ENCODE data around the gene ZFP82. TPM values are rescaled to one million over a fixed set of nuclear protein-coding genes. Genes with fewer than 3 reads are reported as not detected.

ZFP82 gene
- 4.8 and 5.1 TPM in 2 replicates for total RNA-seq

DNA sequence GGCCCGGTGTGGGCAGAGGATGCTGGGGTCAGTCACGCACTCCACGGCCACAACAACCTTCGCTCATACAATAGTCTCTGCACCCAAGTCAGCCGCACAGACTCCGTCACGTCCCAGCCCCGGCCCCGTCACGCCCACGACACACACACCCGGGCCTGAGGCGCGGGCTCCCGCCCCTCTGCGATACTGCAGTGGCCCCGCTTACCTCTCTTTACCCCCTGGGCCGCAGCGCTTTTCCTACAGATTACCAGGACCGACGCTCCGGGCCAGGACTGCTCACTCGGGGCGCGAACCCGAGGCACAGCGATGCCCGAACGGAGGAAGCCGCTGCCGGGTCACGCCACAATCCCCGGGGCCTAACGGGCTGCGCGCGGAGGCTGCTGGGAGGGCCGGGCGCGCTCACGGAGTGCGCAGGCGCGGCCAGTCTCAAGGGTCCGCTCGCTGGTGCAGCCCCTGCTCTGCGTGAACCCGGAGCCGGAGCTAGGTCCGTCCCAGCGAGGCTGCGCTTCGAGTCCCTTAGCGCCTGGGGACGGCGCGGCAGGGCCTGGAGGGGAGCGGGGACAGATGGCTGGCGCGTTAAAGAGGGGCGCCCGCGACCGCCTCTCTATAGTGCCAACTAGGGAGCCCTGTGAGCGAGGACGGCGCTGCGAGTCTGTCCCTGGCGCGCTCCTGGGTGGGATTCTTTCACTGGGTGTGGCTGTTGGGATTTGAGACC is at the start of gene ZFP82:
Gene ZFP82 (minus strand): TSS at position 358 of the 715 bp plus-strand sequence. CDS start 8,855 bp downstream, outside the sequence.
- intact Hi-C loops (cut with micrococcal nuclease): loop anchor here (1.0 to 5.0 kb wide), 10 partner anchors 39 to 1176 kb away; partner anchors contain the start of genes ZFP14, ZNF260, ZNF345 and ZNF420

DNA sequence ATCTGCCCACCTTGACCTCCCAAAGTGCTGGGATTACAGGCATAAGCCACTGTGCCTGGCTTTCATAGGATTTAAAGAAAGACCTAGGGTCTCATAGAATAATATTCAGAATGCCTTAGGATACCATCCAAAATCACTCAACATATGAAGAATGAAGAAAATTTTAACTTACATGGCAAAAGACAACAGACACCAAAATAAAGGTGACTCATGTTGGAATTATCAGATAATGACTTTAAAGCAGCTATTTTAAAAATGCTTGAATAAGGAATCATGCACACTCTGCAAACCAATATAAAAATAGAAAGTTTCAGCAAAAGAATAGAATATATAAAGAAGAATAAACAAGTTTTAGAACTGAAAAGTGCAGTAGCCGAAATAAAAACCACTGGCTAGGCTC is 41.6 kb upstream of the ZFP82 start:
- intact Hi-C loops (cut with micrococcal nuclease): no loop called here

DNA sequence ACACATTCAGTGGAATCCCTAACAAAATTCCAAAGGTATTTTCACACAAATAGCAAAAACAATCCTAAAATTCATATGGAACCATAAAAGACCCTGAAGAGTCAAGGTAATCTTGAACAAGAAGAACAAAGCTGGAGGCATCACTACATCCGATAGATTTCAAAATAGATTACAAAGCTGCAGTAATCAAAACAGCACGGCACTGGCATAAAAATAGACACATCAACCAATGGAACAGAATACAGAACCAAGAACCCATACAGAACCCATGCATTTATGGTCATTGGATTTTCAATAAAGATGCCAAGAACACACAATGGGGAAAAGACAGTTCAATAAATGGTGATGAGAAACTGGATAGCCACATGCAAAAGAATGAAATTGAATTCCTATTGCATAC is 38.4 kb upstream of the ZFP82 start:
- intact Hi-C loops (cut with micrococcal nuclease): no loop called here

DNA sequence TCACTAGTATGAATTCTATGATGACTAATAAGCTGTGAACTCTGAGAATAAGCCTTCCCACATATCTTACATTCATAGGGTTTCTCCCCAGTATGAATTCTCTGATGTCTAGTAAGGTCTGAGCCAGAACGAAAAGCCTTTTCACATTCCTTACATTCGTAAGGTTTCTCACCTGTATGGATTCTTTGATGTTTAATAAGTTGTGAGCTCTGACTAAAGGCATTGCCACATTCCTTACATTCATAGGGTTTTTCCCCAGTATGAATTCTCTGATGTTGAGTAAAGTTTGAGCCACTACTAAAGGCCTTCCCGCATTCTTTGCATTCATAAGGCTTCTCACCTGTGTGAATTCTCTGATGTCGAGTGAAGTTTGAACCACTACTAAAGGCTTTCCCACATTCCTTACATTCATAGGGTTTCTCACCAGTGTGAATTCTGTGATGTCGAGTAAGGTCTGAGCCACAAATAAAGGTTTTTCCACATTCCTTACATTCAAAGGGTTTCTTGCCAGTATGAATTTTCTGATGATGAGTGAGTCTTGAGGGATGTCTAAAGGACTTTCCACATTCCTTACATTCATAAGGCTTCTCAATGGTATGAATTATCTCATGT is 30.7 kb upstream of the ZFP82 start:
- intact Hi-C loops (cut with micrococcal nuclease): no loop called here

DNA sequence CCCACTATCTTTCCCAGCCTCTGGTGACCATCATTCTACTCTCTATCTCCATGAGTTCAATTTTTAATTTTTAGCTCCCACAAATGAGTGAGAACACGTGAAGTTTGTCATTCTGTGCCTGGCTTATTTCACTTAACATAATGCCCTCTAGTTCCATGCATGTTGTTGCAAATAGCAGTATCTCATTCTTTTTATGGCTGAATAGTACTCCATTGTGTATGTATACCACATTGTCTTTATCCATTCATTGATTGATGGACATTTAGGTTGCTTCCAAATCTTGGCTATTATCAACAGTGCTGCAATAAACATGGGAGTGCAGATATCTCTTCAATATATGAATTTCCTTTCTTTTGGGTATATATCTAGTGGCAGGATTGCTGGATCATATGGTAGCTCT is 22.9 kb upstream of the ZFP82 start:
- intact Hi-C loops (cut with micrococcal nuclease): no loop called here

DNA sequence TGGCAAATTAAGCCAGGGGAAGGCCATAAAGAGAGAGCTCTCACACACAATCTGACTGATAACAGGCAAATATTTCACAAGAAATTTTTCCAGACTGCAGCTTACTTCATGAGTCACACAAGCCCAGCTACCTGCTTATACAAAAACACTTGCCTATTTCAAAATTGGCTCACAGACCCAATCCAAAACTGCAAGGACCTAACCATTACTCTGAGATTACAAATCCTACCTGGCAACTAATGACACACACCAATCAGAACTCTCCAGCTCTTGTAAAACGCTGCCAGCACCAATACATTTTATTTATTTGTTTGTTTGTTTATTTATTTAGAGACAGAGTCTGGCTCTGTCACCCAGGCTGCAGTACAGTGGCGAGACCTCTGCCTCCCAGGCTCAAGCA is 18.1 kb upstream of the ZFP82 start:
- intact Hi-C loops (cut with micrococcal nuclease): no loop called here

DNA sequence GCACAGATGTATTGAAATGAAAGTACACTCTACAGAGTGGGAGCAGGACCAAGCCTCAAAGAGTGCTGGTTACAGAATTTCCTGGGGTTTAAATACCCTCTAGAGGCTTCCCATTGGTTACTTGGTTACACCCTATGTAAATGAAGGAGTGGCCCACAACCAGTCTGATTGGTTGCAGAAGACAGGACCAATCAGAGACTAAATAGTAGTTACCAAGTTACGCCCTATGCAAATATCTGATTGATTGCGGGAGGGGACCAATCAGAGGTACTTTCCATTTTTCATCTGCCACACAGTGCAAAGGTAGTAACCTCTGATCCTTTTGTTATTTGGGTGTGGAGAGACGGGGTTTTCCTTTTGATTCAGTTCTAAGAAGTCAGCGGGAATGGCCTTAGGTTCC is 5.5 kb upstream of the ZFP82 start:
- intact Hi-C loops (cut with micrococcal nuclease): no loop called here

DNA sequence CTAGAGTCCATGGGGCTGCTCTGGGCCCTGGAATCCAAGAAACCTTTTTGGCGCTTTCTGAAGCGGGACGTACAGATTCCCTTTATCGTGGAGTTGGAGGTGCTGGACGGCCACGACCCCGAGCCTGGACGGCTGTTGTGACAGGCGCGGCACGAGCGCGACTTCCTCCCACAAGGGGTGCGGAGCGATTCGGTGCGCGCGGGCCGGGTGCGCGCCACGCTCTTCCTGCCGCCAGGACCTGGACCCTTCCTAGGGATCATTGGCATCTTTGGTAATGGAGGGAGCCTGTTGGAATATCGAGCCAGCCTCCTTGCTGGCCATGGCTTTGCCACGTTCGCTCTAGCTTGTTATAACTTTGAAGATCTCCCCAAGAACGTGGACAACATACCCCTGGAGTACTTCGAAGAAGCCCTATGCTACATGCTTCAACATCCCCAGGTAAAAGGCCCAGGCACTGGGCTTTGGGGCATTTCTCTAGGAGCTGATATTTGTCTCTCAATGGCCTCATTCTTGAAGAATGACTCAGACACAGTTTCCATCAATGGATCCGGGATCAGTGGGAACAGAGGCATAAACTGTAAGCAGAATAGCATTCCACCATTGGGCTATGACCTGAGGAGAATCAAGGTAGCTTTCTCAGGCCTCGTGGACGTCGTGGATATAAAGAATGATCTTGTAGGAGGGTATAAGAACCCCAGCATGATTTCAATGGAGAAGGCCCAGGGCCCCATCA is 3.5 kb upstream of the ZFP82 start:
- intact Hi-C loops (cut with micrococcal nuclease): no loop called here

DNA sequence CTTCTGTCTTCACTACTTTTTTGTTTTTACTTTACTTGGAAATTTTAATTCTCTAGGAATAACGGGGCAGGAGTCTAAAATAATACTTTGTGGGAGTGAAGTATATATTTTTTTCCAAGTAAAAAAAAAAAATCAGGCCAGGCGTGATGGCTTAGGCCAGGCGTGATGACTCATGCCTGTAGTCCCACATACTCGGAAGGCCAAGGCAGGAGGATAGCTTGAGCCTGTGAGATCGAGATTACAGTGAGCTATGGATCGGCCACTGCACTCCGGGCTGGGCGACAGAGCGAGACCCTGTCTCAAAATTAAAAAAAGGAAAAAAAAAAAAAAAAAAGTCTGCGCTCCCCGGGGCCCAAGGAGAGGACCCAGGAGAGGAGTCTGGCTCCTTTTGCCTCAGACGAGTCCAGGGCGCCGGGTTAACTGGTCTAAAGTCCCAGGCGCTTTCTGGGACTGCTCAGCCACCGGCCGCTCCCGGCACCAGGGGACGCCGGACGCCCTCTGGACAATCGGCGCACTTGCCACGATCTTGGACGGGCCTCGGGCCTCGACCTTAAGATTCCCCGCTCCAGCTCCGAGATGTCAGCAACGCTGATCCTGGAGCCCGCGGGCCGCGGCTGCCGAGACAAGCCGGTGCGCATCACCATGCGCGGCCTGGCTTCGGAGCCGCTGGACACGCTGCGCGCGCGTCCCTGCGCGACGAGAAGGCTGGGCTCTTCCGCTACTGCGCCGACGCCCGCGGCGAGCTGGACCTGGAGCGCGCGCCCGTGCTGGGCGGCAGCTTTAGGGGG is 2.7 kb upstream of the ZFP82 start:
- intact Hi-C loops (cut with micrococcal nuclease): no loop called here

DNA sequence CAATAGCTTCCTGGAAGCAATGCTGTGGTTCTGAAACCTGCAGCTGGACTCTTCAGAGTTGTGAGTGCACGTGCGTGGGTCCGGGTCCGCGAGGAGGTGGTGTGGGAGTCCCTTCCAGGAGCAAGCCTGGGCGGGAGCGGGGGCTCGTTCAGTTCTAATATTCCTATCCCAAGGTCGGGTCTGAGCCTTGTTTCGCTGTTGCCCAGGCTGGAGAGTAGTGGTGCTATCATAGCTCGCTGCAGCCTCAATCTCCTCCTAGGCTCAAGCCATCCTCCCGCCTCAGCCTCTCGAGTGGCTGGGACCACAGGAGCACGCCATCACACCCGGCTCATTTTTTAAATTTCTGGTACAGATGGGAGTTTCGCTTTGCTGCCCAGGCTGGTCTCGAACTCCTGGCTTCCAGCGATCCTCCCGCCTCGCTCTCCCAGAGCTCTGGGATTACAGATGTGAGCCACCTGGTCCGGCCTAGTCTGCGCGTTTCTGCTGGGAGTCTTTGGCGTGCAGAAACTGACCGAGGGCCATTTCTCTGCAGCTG is 625 bp downstream of the ZFP82 start:
- intact Hi-C loops (cut with micrococcal nuclease): loop anchor here (1.0 to 5.0 kb wide), 10 partner anchors 39 to 1176 kb away; partner anchors contain the start of genes ZFP14, ZNF260, ZNF345 and ZNF420

DNA sequence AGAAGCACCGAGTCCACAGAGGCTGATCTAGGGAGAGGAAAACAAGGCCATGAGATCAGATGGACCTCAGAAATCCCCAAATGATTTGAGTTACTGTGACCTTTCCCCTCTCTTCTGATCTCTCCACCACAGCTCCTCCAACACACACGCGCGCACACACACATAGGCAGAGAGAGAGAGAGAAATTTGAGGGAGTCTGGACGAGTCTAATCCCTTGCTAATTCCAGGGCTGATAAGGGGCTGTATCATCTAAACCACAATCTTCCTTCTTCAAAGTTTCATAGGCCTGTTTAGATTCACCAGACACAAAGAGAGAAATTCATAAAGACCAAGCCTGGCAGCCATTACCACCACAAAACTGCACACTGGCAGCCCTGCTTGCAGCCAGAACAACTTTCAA is 8.6 kb downstream of the ZFP82 start:
- intact Hi-C loops (cut with micrococcal nuclease): no loop called here

DNA sequence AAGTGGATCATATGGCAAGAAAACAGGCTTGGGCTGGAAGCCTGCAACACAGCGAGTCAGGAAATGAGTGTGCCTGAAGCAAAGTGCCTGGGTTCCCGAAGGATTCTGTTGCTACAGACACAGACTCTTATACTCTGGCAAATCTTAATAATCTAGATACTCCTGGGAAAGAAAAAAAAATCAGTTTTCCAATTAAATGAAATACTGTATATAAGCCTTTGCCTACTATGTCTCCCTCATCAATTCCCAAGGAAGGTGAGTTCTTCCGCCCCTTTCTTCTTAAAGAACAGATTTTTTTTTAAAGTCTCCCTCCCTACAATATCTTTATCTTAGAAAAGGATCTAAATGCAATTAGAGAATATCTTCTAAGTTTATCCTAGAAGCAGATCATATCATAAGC is 10.3 kb downstream of the ZFP82 start:
- intact Hi-C loops (cut with micrococcal nuclease): no loop called here

DNA sequence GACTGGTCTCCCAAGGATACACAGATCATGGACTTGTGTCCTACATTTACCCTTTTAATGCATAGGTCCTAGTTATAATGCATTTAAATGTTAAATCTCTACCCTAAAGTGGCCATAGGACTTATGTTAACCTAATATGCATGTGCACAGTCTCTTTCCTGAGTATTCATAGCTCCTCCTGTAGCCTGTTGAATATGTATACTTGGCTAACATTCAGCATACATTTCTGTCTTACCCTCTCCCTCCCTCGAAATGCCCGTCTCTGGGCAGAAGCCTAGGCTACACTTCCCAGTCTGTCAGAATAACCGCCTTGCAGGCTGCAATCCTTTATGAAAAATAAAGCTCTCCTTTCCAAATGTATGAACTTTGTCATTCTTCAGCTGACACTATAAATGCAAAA is 13.9 kb downstream of the ZFP82 start:
- intact Hi-C loops (cut with micrococcal nuclease): no loop called here

DNA sequence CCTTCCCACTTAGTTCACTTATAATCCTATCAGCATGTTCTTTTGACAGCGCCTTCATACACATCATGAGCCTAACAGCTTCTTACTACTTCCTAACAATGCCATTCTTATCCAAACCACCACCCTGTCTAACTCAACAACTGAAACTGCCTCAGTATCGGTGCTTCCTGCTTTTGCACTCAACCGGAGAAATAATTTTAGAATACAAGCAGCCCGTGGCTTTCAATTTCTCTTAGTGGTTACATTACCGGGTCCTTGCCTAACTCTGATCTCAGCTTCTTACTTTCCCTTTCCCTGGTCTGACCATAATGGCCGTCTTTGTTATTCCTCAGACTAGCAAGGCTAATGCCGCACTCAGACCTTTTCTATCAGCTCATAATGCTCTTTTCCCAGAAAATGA is 17.0 kb downstream of the ZFP82 start:
- intact Hi-C loops (cut with micrococcal nuclease): no loop called here

DNA sequence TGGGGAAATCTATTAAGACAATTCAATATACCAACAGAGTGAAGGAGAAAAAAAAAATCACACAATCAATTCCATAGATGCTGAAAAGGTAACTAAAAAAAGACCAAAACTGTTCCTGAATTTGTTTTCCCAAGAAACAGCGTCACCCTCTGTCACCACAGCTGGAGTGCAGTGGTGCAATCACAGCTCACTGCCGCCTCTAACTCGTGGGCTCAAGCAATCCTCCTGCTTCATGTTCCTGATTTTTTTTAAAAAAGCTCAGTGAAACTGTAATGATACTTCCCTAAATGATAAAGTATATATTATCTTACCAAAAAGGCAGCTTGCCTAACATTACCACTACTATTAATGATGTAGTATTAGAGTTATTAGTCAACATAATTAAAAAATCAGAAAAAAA is 19.9 kb downstream of the ZFP82 start:
- intact Hi-C loops (cut with micrococcal nuclease): no loop called here

DNA sequence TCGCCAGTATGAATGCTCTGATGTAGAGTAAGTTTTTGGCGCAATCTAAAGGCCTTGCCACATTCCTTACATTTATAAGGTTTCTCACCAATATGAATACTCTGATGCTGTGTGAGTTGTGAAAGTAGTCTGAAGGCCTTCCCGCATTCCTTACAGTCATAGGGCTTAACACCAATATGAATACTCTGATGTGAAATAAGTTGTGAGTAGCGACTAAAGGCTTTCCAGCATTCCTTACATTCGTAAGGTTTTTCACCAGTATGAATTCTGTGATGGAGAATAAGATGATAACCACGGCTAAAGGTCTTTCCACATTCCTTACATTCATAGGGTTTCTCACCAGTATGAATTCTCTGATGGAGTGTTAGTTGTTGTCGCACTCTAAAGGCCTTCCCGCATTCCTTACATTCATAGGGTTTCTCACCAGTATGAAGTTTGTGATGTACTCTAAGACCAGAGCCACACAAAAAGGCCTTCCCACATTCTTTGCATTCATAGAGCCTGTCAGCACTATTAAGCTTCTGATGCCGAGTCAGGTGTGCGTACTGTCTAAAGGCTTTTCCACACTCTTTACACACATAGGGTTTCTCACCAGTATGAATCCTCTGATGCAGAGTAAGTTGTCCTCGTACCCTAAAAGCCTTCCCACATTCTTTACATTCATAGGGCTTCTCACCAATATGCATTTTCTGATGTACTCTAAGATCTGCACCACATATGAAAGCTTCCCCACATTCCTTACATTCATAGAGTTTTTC is 25.3 kb downstream of the ZFP82 start:
- intact Hi-C loops (cut with micrococcal nuclease): no loop called here

DNA sequence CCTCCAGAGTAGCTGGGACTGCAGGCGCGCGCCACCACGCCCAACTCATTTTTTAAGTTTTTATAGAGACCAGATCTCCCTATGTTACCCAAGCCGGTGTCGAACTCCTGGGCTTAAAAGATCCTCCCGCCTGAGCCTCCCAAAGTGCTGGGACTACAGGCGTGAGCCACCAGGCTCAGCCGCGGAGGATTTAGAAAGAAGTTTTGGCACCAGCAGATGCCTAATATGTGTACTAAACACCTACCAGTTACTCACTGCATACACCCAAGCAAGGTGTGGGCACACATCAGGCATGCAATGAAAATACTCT is 39.0 kb downstream of the ZFP82 start:
- intact Hi-C loops (cut with micrococcal nuclease): loop anchor here (1.0 to 5.0 kb wide), 17 partner anchors 39 to 1088 kb away; partner anchors contain the start of genes CAPNS1, ZFP82, ZNF260 and ZNF345

DNA sequence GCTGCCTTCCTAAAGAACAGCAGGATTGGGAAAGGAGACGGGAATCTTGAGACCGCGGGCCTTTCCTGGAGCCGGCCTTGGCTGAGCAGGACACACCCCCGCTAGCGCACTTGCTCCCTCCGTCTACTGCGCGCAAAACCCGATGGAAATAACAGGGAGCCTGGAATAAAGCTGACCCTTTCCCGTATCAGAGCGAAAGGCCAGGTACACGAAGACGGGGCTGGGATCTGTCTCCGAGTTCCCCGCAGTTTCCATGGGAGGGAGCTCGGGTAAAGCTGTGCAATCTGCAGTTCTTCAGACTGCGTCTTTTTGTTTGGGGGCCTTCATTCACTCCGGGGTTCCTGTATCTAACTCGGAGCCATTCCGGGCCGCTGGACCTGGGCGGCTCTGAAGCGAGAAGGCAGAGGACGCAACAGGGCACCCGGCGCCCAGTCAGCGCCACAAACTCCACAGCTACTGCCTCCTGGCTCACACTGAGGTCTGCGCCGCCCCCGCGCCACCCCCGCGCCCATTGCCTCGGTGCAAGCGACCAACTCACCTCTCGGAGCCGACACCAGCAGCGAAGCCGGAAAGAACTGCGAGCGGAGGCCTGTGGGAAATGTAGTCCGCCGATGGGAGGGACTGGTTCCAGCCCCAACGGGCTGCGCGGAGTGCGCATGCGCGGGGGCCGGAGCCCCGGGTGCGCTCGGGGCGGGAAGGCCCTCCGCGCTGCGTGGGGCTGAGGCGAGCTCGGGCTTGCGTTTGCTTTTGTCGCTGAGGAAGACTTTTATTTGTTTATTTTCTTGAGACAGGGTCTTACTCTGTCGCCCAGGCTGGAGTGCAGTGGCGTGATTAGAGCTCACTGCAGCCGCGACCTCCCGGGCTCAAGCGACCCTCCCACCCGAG is 39.6 kb downstream of the ZFP82 start, which contains the start of gene ZFP14:
Gene ZFP14 (minus strand): TSS at position 577 of the 885 bp plus-strand sequence. CDS start 11,309 bp downstream, outside the sequence.
- intact Hi-C loops (cut with micrococcal nuclease): loop anchor here (1.0 to 5.0 kb wide), 19 partner anchors 39 to 1088 kb away; partner anchors contain the start of genes CAPNS1, ZFP82, ZNF260 and ZNF345

DNA sequence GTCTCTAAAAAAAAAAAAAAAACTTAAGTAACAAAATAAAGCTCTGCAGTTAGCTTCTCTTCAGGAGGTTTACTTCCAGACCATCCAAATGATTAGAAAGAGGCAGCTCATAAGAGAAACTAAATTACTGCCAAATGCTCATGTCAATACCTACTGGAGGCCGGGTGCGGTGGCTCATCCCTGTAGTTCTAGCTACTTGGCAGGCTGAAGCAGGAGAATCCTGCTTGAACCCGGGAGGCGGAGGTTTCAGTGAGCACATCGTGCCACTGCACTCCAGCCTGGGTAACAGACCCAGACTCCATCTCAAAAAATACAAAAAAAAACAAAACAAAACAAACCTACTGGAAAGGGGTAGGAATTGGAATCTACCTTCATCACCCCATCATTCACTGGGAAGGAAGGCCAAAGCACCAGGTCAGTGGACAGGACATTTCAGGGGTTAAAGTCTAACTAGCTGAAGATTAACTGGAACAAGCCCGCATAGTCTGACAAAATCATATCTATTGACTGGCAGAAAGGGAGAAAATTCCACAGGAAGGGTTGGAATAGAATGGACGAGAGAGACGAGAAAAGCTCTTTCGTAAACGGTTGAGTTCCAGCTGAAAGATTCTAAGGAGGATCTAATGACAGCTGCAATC is 40.8 kb downstream of the ZFP82 start:
- intact Hi-C loops (cut with micrococcal nuclease): loop anchor here (1.0 to 5.0 kb wide), 7 partner anchors 227 to 993 kb away; partner anchors contain the start of genes CAPNS1, ZNF420, ZNF527 and ZNF790
